ENCODE results near the gene VMP1.
A peak's percentile ranks its signal among the peaks of the same experiment; 100 is the strongest.
"Not testable (repeated sequence)": the region's sequence is repeated elsewhere in the genome, so short reads cannot be mapped to it uniquely, and the experiment has no call there.

The VMP1 gene

DNA sequence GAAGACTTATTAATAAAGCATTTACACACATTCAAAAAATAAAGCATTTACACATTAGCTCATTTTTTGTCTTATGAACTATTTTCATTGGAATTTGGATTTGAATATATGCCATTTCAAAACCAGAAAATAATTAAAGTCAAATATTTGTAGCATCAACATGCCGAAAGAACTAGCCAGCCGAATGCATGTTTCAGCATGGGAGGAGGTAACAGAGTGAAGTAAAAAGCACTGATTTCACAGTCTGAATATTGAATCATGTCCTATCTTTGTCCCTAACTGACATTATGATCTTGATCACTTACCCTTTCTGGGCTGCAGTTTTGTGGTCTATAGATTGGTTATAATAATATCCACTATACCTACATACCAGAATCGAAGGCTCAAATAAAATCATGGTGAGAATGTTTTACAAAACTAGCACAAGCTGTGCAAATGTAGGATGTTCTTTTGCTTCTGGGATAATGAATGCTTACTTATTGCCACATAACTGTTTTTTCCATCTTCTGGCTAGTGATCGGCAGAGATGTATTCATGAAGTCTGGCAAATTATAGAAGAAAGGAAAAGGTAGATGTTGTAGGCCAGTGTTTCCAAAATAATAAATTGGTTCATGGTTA lies 100.5 kb downstream of the VMP1 start:
- FAIRE-seq (peak; percentile 96), DNase-seq (ENCODE audit: insufficient read length, low spot score) (no peak)
- TF ChIP-seq POLR2A (IDR thresholded peaks at IDR 0.05; ENCODE audit: low read depth, low read length) = no peak

DNA sequence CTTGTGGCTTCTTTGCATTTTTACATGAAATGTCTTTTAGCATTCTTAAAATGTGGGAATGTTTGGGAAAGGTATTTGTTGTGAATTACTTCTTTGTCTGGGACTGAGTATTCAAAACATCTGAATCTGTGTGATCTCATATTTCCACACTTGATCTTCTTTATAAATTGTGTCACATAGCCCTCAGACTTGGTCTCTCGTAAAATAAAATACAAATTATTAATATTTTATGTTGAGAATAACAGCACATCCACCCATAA lies 103.4 kb downstream of the VMP1 start:
- FAIRE-seq (no peak), DNase-seq (ENCODE audit: insufficient read length, low spot score) (no peak)
- no peak for TF ChIP-seq POLR2A (IDR thresholded peaks at IDR 0.05; ENCODE audit: low read depth, low read length)

DNA sequence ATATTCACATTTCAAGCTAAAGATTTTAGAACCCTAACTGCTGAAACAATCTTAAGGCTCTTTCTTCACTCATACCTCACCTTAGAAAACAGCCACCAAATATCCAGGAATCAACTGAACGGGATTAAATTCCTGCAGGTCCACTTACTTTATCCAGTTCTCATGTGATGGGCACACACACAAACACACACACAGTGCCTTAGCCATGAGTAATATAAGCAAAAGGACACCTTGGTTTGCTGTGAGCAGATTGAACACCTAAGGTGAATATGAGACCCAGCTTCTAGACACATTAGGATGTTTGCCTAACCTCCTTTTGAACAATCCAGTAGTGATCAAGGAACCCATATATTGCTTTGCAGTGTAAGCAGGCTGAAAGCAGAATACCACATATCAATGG lies 103.8 kb downstream of the VMP1 start:
- no peak for TF ChIP-seq POLR2A (IDR thresholded peaks at IDR 0.05; ENCODE audit: low read depth, low read length)
- DNase-seq (ENCODE audit: insufficient read length, low spot score) (no peak), FAIRE-seq (peak; percentile 93)

DNA sequence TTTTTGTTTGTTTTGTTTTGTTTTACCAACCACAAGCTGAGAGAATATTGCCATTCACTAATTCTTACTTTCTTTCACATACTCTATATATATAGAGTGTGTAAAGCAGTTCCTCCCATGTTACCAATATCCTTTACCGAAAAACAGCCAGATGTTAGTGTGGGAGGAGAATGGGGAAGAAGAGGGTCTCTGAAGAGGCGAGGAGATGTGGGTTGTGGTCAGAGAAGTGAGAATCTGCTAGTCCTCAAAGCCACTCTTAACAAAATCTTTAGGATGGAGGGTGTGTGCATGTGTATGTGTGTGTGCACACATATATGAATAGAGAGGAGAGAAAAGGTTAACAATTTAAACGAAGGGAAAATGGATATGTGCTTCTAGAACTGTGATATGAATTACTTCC lies 104.7 kb downstream of the VMP1 start:
- FAIRE-seq (no peak), DNase-seq (ENCODE audit: insufficient read length, low spot score) (no peak)
- no peak for TF ChIP-seq POLR2A (IDR thresholded peaks at IDR 0.05; ENCODE audit: low read depth, low read length)

DNA sequence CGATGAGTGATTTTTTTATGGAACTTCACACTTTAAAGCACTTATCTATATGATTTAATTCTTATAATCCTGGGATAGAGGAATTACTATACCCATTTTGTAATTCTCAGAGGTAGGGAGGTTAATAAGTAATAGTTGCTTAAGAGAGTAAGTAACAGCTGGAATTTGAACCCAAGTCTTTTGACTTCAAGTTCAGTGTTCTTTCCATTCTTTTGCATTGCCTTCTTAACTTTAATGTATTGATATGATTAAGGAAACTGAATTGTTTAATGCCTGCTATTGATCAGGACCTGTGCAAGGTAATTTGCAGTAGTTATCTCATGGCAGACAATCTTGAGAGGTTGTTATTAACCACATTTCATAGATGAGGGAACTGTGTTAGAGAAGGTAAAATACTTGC lies 106.8 kb downstream of the VMP1 start:
- peak; percentile 30 for FAIRE-seq
- TF ChIP-seq POLR2A (IDR thresholded peaks at IDR 0.05; ENCODE audit: low read depth, low read length) = no peak
- DNase-seq (ENCODE audit: insufficient read length, low spot score) = no peak

DNA sequence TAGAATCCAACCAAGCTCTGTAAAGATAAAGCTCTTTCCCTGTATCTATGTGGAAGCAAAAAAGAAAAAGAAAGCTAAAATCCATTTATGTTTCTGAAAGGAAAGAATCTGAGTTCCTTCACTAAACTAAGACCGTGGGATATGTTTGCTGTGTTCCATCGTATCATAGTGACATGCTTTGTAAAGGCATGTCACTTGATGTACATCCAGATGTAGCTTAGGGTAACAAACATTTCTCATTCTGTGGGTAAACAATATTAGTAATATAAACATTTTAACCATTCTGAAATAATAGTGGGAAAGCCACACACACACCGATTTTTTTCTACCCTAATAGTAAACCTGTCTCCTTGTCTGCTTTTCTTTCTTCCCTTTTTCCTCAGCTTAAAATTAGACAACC lies 107.2 kb downstream of the VMP1 start:
- peak; percentile 38 for FAIRE-seq
- no peak for DNase-seq (ENCODE audit: insufficient read length, low spot score)
- TF ChIP-seq POLR2A (IDR thresholded peaks at IDR 0.05; ENCODE audit: low read depth, low read length) = no peak

DNA sequence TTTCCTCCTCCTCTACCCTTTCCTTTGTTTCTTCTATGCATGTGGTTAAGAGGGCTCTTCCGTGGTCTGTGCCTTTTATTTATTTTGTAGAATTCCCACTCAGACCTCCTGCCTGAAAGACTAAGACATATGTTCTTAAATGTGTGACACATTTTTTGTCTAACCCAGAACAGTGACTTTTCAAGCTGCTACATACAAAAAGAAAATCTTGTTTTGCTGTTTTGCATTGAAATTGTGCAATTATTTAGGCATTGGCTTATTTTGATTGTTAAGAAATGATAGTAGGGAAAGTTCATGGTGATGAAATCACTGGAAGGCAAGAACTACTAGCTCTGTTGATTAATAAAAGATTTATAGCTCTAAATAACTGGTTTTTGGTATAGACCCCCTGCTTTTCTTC lies 108.5 kb downstream of the VMP1 start:
- FAIRE-seq (peak; percentile 60), DNase-seq (ENCODE audit: insufficient read length, low spot score) (no peak)
- TF ChIP-seq POLR2A (IDR thresholded peaks at IDR 0.05; ENCODE audit: low read depth, low read length) = no peak

DNA sequence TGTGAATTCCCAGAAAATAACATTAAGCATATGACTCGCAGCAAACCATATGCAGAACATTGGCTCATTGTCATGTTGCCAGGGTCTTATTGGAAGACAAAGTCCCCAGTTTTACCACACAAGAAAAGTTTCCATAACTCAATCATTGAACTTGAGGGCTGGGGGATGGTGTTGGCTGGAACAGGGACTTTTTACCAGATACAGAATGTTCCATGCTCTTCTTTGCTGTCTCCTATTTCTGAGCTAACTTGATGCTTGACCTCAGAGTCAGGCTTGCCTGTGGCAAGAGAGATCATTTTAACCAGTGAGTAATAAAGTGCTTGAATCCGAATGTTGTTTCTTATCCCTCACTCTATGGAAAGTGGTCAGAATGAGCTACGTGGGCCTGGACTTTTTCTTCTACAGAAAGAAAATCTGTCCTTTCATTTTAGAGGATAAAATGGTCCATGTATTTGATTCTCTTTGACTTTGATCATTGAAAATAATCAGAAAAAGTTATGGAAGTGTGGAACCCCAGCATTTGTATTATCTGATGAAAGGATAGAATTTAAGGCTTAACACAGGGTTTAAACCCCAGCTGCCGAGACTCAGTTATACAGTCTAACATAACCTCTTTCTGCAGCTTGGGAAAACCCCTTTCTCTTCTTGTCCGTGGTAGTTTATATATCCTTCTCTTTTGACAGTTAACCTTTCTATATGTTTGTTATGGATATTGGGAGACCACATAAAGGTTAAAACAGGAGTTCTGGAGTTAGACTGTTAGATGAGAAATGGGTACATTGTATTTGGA lies 118.3 kb downstream of the VMP1 start:
- TF ChIP-seq POLR2A (IDR thresholded peaks at IDR 0.05; ENCODE audit: low read depth, low read length) = no peak
- peak; percentile 81 for FAIRE-seq
- DNase-seq (ENCODE audit: insufficient read length, low spot score) = no peak

DNA sequence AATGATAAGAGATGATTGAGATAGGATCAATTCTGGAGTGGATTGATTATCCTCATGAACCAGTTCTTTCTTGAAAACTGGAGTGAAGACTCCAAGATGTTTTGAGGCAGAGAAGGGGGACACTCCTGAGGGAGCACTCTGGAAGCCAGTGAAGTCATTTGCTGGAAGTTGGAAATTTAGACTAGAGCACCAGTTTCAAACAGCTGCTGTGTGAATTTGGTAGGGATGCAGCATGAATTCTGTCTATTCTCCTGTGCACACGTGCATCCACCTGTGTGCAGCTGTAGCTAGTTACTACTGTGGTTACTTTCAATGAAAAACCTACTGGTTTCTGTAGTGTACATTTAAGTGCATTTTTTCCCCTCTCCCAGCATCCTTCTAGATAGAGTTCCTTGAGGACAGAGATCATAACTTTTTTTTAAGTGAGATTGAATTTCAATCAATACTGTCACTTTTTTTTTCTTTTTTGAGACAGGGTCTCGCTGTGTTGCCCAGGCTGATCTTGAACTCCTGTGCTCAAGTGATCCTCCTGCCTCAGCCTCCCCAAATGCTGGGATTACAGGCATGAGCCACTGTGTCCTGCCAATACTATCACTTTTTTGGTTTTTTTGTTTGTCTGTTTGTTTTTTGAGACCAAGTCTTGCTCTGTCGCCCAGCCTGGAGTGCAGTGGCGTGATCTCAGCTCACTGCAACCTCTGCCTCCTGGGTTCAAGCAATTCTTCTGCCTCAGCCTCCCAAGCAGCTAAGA lies 119.4 kb downstream of the VMP1 start:
- DNase-seq (ENCODE audit: insufficient read length, low spot score) = no peak
- FAIRE-seq = no peak
- no peak for TF ChIP-seq POLR2A (IDR thresholded peaks at IDR 0.05; ENCODE audit: low read depth, low read length)

DNA sequence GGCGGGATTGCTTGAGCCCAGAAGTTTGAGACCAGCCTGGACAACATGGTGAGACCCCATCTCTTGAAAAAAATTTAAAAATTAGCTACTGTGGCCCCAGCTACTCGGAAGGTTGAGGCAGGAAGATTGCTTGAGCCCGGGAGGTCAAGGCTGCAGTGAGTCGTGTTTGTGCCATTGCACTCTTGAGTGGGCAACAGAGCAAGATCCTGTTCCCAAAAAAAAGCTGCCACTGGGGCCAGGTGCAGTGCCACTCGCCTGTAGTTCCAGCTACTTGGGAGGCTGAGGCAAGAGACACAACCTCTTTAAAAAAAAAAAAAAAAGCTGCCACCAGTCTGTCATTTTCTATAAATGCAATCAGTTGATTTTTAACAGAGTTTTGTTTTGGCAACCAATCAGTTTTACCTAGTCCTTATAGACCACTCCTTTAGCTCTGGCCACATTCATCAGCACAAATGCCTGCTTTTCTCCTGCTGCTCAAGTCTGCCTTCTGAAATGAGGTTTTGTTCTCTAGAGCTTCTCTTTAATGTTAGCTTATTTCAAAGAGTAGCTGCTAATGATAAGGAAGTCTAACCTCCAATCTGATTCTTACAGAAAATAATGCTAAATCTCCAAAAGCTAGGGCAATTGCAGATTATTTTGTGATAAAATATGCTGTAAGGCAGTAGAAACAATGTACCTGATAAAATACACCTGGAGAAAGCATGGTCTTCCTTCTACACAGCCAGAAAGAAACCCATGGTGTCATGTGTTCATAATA lies 120.4 kb downstream of the VMP1 start:
- TF ChIP-seq POLR2A (IDR thresholded peaks at IDR 0.05; ENCODE audit: low read depth, low read length) = no peak
- no peak for DNase-seq (ENCODE audit: insufficient read length, low spot score)

DNA sequence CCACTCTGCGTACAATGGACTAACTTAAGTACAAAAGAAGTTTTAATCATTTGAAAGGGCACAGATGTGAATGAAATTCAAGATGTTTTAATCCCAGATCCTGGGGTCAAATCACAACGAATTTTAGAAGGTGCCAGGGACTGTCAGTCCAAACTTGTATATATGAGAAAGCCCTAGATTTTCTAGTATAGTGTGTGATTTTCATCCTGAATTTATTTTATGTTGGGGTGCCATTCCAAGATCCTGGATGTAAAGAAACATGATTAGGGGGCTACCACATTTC lies 121.0 kb downstream of the VMP1 start:
- FAIRE-seq = no peak
- TF ChIP-seq POLR2A (IDR thresholded peaks at IDR 0.05; ENCODE audit: low read depth, low read length) = no peak
- DNase-seq (ENCODE audit: insufficient read length, low spot score) = no peak

More for the DNA sequence above, 120.4 kb downstream of the VMP1 start:
- no peak for FAIRE-seq

DNA sequence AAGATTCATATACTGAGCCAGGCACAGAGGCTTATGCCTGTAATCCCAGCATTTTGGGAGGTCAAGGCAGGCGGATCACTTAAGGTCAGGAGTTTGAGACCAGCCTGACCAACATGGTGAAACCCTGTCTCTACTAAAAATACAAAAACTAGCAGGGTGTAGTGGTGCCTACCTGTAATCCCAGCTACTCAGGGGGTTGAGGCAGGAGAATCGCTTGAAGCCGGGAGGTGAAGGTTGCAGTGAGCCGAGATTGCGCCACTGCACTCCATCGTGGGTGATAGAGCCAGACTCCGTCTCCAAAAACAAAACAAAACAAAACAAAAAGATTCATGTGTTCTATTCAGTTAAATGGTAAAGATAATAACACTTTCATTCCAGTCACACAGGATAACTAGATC lies 121.4 kb downstream of the VMP1 start:
- TF ChIP-seq POLR2A (IDR thresholded peaks at IDR 0.05; ENCODE audit: low read depth, low read length) = 0 out of 2 replicates have a peak, but pooled peaks have one; percentile 15
- FAIRE-seq; DNase-seq (ENCODE audit: insufficient read length, low spot score): not testable (repeated sequence)

DNA sequence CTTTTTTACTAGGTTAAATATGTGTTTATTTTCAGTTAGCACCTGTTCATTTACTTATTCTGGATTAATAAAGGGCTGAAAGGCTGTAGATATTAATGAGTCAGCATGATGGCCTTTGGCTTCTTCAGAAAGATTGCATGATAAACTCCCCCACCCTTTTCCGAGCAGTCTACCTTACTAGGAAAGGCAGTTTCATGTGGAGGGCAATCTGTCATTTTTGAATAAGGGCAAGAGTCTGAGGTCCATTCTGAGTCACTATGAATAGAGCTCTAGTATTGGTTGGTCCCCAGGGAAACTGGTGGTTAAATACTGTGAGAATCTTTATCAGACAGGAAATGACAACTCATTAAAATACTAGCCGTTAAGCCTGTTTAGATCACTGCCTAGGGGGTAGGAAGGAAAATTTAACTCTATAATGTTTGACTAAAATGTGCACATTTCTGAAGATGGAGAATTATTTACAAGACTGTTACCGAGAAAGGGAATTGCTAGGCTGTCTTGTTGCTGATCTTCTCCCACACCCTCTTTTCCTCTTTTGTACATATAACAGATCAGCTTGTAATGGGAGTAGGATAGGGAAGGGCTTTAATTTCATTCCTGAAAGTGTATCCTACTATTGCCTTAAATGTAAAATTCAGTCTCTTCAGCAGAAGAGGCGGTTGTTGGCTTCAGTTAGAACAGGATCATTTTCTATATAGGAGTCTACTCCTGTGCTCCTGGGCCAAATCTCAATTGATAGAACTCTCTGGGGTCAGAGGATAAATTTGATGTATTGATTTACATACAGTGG lies 122.0 kb downstream of the VMP1 start:
- no peak for TF ChIP-seq POLR2A (IDR thresholded peaks at IDR 0.05; ENCODE audit: low read depth, low read length)
- no peak for DNase-seq (ENCODE audit: insufficient read length, low spot score)
- peak; percentile 95 for FAIRE-seq
